MCF 10A (cell line): Measurements from ENCODE around the gene PTPRN2. TPM values are rescaled to one million over a fixed set of nuclear protein-coding genes. Genes with fewer than 3 reads are reported as not detected.

Experiments used
- BruUV-seq: library from RNA; stranded (reverse); fragments of 400-500 nt; replicated peaks from 2 replicates; lab custom pipeline; 2021; lab: Mats Ljungman, UMichigan
- CTCF ChIA-PET: fragments of 300-600 bp; sonication (Branson Sonifier 250); formaldehyde crosslinking; extraction: SDS; loops from one replicate; lab custom pipeline; 2021; ENCODE audit warnings: antibody characterized with exemption, inconsistent platforms; lab: Yijun Ruan, JAX
- POLR2A ChIA-PET: fragments of 300-600, 350-650 bp; sonication (Branson Sonifier 250); formaldehyde crosslinking; extraction: SDS; loops from one replicate; lab custom pipeline; 2020; ENCODE audit warnings: antibody characterized with exemption, inconsistent platforms; lab: Yijun Ruan, JAX
- DNase-seq: peaks from one replicate; pipeline ENCODE4 v3.0.0-alpha.2; 2018; ENCODE audit not compliant: unreplicated experiment
- H3K27ac Mint-ChIP-seq: one replicate; pipeline ENCODE4 v1.8.0; 2022; ENCODE audit warnings: mild to moderate bottlenecking, low read depth, mixed read lengths; ENCODE audit not compliant: unreplicated experiment
- H3K27me3 Mint-ChIP-seq: one replicate; pipeline ENCODE4 v1.8.0; 2022; ENCODE audit warnings: mixed read lengths; ENCODE audit not compliant: insufficient read depth, unreplicated experiment
- H3K36me3 Mint-ChIP-seq: one replicate; pipeline ENCODE4 v1.8.0; 2022; ENCODE audit warnings: mild to moderate bottlenecking, moderate library complexity, mixed read lengths; ENCODE audit not compliant: insufficient read depth, unreplicated experiment
- H3K4me1 Mint-ChIP-seq: one replicate; pipeline ENCODE4 v1.8.0; 2022; ENCODE audit warnings: mixed read lengths; ENCODE audit not compliant: insufficient read depth, unreplicated experiment
- H3K4me3 Mint-ChIP-seq: one replicate; pipeline ENCODE4 v1.8.0; 2022; ENCODE audit warnings: mild to moderate bottlenecking, moderate library complexity, mixed read lengths; ENCODE audit not compliant: unreplicated experiment
- H3K9me3 Mint-ChIP-seq: one replicate; pipeline ENCODE4 v1.8.0; 2022; ENCODE audit warnings: mixed read lengths; ENCODE audit not compliant: unreplicated experiment
- intact Hi-C: fragments of 100-400 bp; cut with micrococcal nuclease; formaldehyde crosslinking; loops from 2 replicates; pipeline ENCODE4 v1.14.1; 2022
- total RNA-seq: library from RNA; stranded (reverse); gene quantifications from 2 replicates; pipeline ENCODE4 v1.2.3, GENCODE V29; 2022
- TF ChIP-seq, protein P1 (sequence below): fragments of 200-600 bp; IDR thresholded peaks from one replicate; pipeline ENCODE4 v1.8.0; 2022; ENCODE audit warnings: antibody characterized with exemption, mild to moderate bottlenecking; ENCODE audit not compliant: unreplicated experiment

The PTPRN2 gene
- total RNA-seq, 1 experiment from 2014 or later: 4.5 TPM

DNA sequence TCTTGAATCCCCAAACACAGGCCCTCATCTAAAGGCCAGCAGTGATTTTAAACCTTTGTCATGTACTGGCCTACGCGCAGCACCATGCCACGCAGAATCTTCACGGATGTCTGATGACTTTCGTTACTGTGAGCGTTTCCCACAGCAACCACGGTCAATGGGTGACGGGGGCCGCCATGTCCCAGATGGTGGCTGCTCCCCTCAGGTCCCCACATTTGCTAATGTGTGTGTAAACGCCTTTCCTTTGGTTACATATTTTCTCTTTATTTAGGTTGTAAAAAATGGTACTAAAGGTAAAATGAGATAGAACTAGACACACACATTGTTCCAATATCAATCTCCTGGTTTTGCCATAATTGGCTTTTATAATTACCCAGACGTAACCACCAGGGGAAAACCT, 699.0 kb downstream of the PTPRN2 start:
- peaks cover 29% of the 10 kb centered on the region for H3K9me3 Mint-ChIP-seq
- H3K27me3 Mint-ChIP-seq: no peaks in the 10 kb centered on the region

DNA sequence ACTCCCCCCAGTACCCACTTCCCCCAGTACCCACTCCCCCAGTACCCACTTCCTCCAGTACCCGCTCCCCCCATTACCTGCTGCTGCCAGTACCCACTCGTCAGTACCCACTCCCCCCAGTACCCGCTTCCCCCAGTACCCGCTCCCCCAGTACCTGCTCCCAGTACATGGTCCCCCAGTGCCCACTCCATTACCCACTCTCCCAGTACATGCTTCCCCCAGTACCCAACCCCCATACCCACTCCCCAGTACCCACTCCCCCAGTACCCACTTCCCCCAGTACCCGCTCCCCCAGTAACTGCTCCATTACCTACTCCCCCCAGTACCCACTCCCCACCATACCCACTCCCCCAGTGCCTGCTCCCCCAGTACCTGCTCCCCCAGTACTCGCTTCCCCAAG, 700.2 kb downstream of the PTPRN2 start:
- ChIA-PET POLR2A (no interaction called here), CTCF (no interaction called here)
- intact Hi-C loops: no loop called here
- Mint-ChIP-seq H3K27ac (no peak overlapping the region), H3K27me3 (no peaks in the 10 kb centered on the region), H3K36me3 (peaks cover under 1% of the 10 kb centered on the region), H3K9me3 (peaks cover 21% of the 10 kb centered on the region), H3K4me1 (no peaks in the 10 kb centered on the region), H3K4me3 (no peak overlapping the region)
- no TSS peak for BruUV-seq
- TF ChIP-seq, protein P1, sequence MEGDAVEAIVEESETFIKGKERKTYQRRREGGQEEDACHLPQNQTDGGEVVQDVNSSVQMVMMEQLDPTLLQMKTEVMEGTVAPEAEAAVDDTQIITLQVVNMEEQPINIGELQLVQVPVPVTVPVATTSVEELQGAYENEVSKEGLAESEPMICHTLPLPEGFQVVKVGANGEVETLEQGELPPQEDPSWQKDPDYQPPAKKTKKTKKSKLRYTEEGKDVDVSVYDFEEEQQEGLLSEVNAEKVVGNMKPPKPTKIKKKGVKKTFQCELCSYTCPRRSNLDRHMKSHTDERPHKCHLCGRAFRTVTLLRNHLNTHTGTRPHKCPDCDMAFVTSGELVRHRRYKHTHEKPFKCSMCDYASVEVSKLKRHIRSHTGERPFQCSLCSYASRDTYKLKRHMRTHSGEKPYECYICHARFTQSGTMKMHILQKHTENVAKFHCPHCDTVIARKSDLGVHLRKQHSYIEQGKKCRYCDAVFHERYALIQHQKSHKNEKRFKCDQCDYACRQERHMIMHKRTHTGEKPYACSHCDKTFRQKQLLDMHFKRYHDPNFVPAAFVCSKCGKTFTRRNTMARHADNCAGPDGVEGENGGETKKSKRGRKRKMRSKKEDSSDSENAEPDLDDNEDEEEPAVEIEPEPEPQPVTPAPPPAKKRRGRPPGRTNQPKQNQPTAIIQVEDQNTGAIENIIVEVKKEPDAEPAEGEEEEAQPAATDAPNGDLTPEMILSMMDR: no peak
- DNase-seq: no peak

More for the DNA sequence above, 699.0 kb downstream of the PTPRN2 start:
- intact Hi-C loops: no loop called here
- Mint-ChIP-seq H3K27ac (no peak overlapping the region), H3K36me3 (peaks cover 7% of the 10 kb centered on the region), H3K4me1 (no peaks in the 10 kb centered on the region), H3K4me3 (no peak overlapping the region)
- TF ChIP-seq, protein P1: no peak
- no TSS peak for BruUV-seq
- CTCF ChIA-PET: interaction anchor here (0.6 kb wide), 1 partner anchor 226 kb away, joined by 3 read pairs; no protein-coding TSS in a partner anchor
- DNase-seq: no peak
- POLR2A ChIA-PET: no interaction called here

DNA sequence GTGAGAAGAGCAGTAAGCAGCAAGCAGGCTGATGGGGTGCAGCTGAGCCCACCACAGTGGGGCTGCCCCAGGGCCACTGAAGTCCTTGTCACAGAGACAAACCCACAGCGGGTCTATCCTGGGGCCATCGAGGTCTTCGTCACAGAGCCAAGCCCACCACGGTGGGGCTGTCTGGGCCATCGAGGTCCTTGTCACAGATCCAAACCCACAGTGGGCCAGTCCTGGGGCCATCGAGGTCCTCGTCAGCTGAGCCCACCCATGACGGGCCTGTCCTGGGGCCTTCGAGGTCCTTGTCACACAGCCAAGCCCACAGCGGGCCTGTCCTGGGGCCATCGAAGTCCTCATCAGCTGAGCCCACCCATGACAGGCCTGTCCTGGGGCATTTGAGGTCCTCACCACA, 700.9 kb downstream of the PTPRN2 start:
- ChIA-PET POLR2A (no interaction called here), CTCF (no interaction called here)
- no peaks in the 10 kb centered on the region for H3K4me1 Mint-ChIP-seq
- H3K27ac Mint-ChIP-seq: no peak overlapping the region
- intact Hi-C loops: no loop called here
- peaks cover 21% of the 10 kb centered on the region for H3K9me3 Mint-ChIP-seq
- H3K36me3 Mint-ChIP-seq: no peaks in the 10 kb centered on the region
- no peak overlapping the region for H3K4me3 Mint-ChIP-seq
- TF ChIP-seq, protein P1: no peak
- BruUV-seq: no TSS peak
- no peak for DNase-seq
- no peaks in the 10 kb centered on the region for H3K27me3 Mint-ChIP-seq

GRCh38 chr7:157886266-157886665, 701.4 kb downstream of the PTPRN2 start:
- Mint-ChIP-seq H3K4me1 (no peaks in the 10 kb centered on the region), H3K27ac (no peak overlapping the region), H3K27me3 (no peaks in the 10 kb centered on the region), H3K4me3 (no peak overlapping the region), H3K36me3 (no peaks in the 10 kb centered on the region), H3K9me3 (peaks cover 23% of the 10 kb centered on the region)
- POLR2A ChIA-PET: no interaction called here
- DNase-seq: no peak
- BruUV-seq: no TSS peak
- TF ChIP-seq, protein P1: no peak
- CTCF ChIA-PET: no interaction called here
- intact Hi-C loops: no loop called here
